Calu3 (cell line): Measurements from ENCODE around the gene PAQR5. TPM values are rescaled to one million over a fixed set of nuclear protein-coding genes. Genes with fewer than 3 reads are reported as not detected.

Source experiments
- BruUV-seq: library from RNA; stranded (reverse); fragments of 400-500 nt; replicated peaks from 2 replicates; lab custom pipeline; 2021; lab: Mats Ljungman, UMichigan
- CTCF ChIA-PET: fragments of 300-600 bp; sonication (Branson Sonifier 250); formaldehyde crosslinking; loops from one replicate; lab custom pipeline; 2022; ENCODE audit warnings: antibody characterized with exemption; lab: Charles Lee
- DNase-seq: peaks from one replicate; pipeline ENCODE4 v3.0.0; 2022
- H3K27ac Mint-ChIP-seq: one replicate; pipeline ENCODE4 v1.8.0; 2022; ENCODE audit warnings: mixed read lengths; ENCODE audit not compliant: unreplicated experiment
- H3K27me3 Mint-ChIP-seq: one replicate; pipeline ENCODE4 v1.8.0; 2022; ENCODE audit warnings: mixed read lengths; ENCODE audit not compliant: unreplicated experiment
- H3K36me3 Mint-ChIP-seq: one replicate; pipeline ENCODE4 v1.8.0; 2022; ENCODE audit warnings: mild to moderate bottlenecking, moderate library complexity, mixed read lengths; ENCODE audit not compliant: insufficient read depth, unreplicated experiment
- H3K4me1 Mint-ChIP-seq: one replicate; pipeline ENCODE4 v1.8.0; 2022; ENCODE audit warnings: mild to moderate bottlenecking, low read depth, mixed read lengths; ENCODE audit not compliant: unreplicated experiment
- H3K4me3 Mint-ChIP-seq: one replicate; pipeline ENCODE4 v1.8.0; 2022; ENCODE audit warnings: mild to moderate bottlenecking, low read depth, moderate library complexity, mixed read lengths; ENCODE audit not compliant: unreplicated experiment
- H3K9me3 Mint-ChIP-seq: one replicate; pipeline ENCODE4 v1.8.0; 2022; ENCODE audit warnings: low read depth, mixed read lengths; ENCODE audit not compliant: unreplicated experiment
- intact Hi-C: fragments of 100-400 bp; cut with micrococcal nuclease; formaldehyde crosslinking; loops from one replicate; pipeline ENCODE4 v1.10.0; 2022; ENCODE audit not compliant: unreplicated experiment
- total RNA-seq: library from RNA; stranded (reverse); gene quantifications from 2 replicates; pipeline ENCODE4 v1.2.3, GENCODE V29; 2022
- TF ChIP-seq, protein P1 (sequence below): fragments of 200-600 bp; IDR thresholded peaks from one replicate; pipeline ENCODE4 v1.8.0; 2022; ENCODE audit warnings: antibody characterized with exemption; ENCODE audit not compliant: unreplicated experiment

The PAQR5 gene
- total RNA-seq, 1 experiment from 2014 or later: 1.8 TPM

DNA sequence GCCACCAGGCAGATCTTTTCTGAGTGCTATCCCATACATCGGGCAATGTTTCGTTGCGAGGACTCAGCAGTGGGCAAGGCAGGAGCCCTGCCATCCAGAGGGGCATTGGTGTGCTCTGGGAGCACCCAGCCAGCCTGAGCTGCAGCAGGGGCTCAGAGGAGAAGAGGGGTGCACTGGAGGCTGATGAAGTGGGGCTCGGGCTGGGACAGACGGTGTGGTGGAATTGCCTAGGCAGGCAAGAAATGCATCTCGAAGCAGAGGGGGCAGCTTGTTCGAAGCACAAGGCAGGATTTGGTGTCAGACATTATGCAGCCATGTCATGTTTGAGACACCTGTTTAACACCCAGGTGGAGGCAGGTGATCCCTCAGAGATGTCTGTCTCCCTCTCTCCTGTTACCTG lies 19.3 kb downstream of the PAQR5 start:
- Mint-ChIP-seq H3K9me3 (no peaks in the 10 kb centered on the region), H3K27me3 (no peaks in the 10 kb centered on the region), H3K4me3 (no peak overlapping the region), H3K4me1 (peaks cover 17% of the 10 kb centered on the region), H3K27ac (no peak overlapping the region), H3K36me3 (peaks cover 6% of the 10 kb centered on the region)
- TF ChIP-seq, protein P1, sequence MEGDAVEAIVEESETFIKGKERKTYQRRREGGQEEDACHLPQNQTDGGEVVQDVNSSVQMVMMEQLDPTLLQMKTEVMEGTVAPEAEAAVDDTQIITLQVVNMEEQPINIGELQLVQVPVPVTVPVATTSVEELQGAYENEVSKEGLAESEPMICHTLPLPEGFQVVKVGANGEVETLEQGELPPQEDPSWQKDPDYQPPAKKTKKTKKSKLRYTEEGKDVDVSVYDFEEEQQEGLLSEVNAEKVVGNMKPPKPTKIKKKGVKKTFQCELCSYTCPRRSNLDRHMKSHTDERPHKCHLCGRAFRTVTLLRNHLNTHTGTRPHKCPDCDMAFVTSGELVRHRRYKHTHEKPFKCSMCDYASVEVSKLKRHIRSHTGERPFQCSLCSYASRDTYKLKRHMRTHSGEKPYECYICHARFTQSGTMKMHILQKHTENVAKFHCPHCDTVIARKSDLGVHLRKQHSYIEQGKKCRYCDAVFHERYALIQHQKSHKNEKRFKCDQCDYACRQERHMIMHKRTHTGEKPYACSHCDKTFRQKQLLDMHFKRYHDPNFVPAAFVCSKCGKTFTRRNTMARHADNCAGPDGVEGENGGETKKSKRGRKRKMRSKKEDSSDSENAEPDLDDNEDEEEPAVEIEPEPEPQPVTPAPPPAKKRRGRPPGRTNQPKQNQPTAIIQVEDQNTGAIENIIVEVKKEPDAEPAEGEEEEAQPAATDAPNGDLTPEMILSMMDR: no peak
- intact Hi-C loops: no loop called here
- BruUV-seq: no TSS peak
- CTCF ChIA-PET: interaction anchor here (1.5 kb wide), 1 partner anchor 77 kb away, joined by 4 read pairs; no protein-coding TSS in a partner anchor
- DNase-seq: no peak

DNA sequence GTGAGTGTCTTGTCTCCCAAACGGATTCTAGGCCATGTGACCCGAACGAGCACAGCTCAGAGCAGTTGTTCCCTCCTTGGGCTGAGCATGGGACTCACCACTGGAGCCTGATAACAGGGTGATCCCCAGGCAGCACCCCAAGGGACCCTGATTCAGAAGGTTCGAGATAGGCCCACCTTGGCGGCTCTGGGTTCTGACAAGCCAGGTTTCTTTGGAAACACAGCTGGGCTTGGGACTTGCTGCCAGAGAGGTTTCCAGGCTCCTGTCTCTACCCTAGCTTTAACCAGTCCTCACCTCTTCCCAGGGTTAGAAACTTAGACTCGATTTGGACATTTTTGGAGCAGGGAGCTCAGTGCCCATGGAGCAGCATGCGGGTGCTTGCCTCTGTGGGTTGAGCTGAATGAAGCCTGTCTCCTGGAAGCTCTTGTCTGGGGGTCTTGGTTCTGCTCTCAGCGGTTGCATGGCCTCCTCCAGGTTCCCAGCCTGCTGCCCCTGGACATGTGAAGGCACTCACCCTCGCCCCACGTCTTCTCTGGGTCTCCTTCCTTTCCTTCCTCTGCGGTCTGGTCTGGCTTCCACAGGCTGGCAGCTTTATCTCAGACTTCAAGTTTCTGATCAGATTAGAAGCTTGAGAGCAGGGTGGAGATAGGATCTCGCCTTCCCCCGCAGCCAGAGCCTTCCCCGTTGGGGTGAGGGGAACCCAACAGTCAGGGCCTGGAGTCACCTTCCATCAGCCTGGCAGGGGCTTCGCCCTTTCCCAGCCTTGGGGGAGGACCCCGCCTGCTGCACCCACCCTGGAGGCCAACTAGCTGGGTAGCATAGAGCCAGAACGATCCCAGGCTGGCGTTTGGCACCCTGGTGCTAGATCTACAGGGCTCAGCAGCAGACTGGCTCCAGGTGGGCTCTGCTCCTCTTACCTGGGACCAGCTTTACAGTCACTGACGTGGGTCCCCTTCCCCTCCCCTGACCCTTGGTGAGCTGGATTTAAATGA lies 21.0 kb downstream of the PAQR5 start:
- Mint-ChIP-seq H3K4me3 (no peak overlapping the region), H3K27ac (no peak overlapping the region), H3K9me3 (no peaks in the 10 kb centered on the region), H3K4me1 (peaks cover 17% of the 10 kb centered on the region), H3K27me3 (no peaks in the 10 kb centered on the region), H3K36me3 (peaks cover 6% of the 10 kb centered on the region)
- intact Hi-C loops: no loop called here
- CTCF ChIA-PET: no interaction called here
- BruUV-seq: no TSS peak
- TF ChIP-seq, protein P1: no peak
- no peak for DNase-seq

DNA sequence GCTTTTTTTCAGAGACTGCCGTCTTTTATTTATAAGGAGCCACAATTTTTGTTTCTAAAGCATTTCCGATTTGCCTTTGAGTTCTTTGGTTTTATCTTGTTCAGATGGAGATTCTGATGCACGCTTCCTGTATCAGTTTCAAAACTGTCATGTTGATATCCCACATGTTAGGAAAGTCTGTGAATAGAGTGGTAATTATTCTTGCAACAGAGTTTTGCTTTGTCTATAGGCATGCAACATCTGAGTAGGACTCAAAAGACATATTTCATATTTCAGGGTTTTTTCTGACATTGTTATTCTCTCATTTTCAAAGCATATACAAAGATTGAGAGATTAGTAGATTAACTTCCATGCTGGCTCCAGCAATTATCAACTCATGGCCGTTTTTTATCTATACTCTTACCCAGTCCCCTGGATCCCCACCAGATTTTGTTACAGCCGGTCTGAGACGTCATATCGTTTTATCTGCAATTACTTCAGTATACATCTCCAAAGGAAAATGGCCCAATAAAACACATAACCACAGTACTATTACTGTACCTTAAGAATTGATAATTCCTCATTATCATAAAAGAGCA lies 22.4 kb downstream of the PAQR5 start:
- no peaks in the 10 kb centered on the region for H3K27me3 Mint-ChIP-seq
- H3K36me3 Mint-ChIP-seq: peaks cover 6% of the 10 kb centered on the region
- TF ChIP-seq, protein P1: no peak
- no peak overlapping the region for H3K27ac Mint-ChIP-seq
- no peaks in the 10 kb centered on the region for H3K9me3 Mint-ChIP-seq
- no peak for DNase-seq
- intact Hi-C loops: no loop called here
- no peak overlapping the region for H3K4me3 Mint-ChIP-seq
- BruUV-seq: no TSS peak
- H3K4me1 Mint-ChIP-seq: peaks cover 17% of the 10 kb centered on the region
- CTCF ChIA-PET: no interaction called here

DNA sequence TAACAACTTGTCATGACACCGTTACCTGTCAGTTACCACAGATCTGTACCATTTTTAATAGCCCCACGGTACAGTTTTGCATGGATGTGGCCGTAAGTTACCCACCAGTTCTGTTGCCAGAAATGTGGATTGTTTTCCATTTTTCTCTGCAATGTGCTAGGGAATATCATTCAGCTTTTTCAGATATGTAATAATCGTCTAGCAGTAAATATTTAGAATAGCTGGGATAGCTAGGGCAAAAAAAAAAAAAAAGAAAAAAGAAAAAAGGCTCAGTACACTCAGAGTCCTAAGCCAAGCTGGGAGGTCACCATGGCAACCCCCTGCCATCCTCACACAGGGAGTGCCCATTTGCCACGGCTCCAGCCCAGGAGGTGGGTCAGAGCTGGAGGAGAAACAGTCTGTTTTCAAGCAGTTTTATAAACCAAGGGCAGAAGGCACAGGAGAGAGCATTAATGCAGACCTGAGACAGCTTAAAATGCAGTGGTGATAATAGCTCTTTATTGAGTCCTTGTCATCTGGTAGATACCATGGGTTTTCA lies 25.2 kb downstream of the PAQR5 start:
- no TSS peak for BruUV-seq
- TF ChIP-seq, protein P1: no peak
- intact Hi-C loops: no loop called here
- CTCF ChIA-PET: interaction anchor here (0.6 kb wide), 1 partner anchor 654 kb away, joined by 4 read pairs; no protein-coding TSS in a partner anchor
- no peaks in the 10 kb centered on the region for H3K9me3 Mint-ChIP-seq
- no peak for DNase-seq
- H3K27me3 Mint-ChIP-seq: no peaks in the 10 kb centered on the region
- peaks cover 15% of the 10 kb centered on the region for H3K4me1 Mint-ChIP-seq
- H3K36me3 Mint-ChIP-seq: no peaks in the 10 kb centered on the region
- H3K27ac Mint-ChIP-seq: no peak overlapping the region
- H3K4me3 Mint-ChIP-seq: no peak overlapping the region
